Common myeloid progenitor, CD34-positive (primary cell): ENCODE results near the gene CACNB1.

ENCODE experiments used
- CTCF ChIA-PET: fragments of 350-600 bp; sonication (Branson Sonifier 250); formaldehyde crosslinking; loops from one replicate; lab custom pipeline; 2021; ENCODE audit warnings: antibody characterized with exemption; lab: Charles Lee
- POLR2A ChIA-PET: fragments of 350-600 bp; sonication (Branson Sonifier 250); formaldehyde crosslinking; loops from one replicate; lab custom pipeline; 2021; ENCODE audit warnings: antibody characterized with exemption; lab: Charles Lee
- DNase-seq, 3 donors: peaks; one replicate each; pipeline versions ENCODE4 v3.0.0 to v3.0.0-alpha.2; 2013
- H3K27ac ChIP-seq, 2 experiments: 1 replicate in 1 of 2; 2 replicates in 1 of 2; pipeline ENCODE4 v1.7.0; 2013; ENCODE audit warnings: inconsistent platforms in 2 of 2, low read length in 2 of 2, mild to moderate bottlenecking in 2 of 2, low read depth in 1 of 2, moderate library complexity in 1 of 2; ENCODE audit not compliant: severe bottlenecking in 2 of 2, insufficient read depth in 1 of 2, poor library complexity in 1 of 2
- H3K27me3 ChIP-seq, 5 experiments: replicated peaks in 2 of 5; 1 replicate in 3 of 5; 2 replicates in 2 of 5; pipeline versions ENCODE4 v1.6.1 to v1.7.0; 2013; ENCODE audit warnings: low read length in 4 of 5, mild to moderate bottlenecking in 2 of 5, moderate library complexity in 2 of 5, inconsistent platforms in 1 of 5; ENCODE audit not compliant: insufficient read depth in 5 of 5, control insufficient read depth in 4 of 5
- H3K36me3 ChIP-seq, 4 experiments: 1 replicate in 2 of 4; 2 replicates in 2 of 4; pipeline versions ENCODE4 v1.6.1 to v1.7.0; 2013; ENCODE audit warnings: low read length in 3 of 4, control low read depth in 1 of 4, mild to moderate bottlenecking in 1 of 4; ENCODE audit not compliant: control insufficient read depth in 4 of 4, insufficient read depth in 4 of 4
- H3K4me1 ChIP-seq, 4 experiments: 1 replicate in 3 of 4; 2 replicates in 1 of 4; pipeline versions ENCODE4 v1.6.1 to v1.7.1; 2013; ENCODE audit warnings: low read length in 3 of 4, mild to moderate bottlenecking in 3 of 4, control low read depth in 1 of 4, inconsistent platforms in 1 of 4, moderate library complexity in 1 of 4; ENCODE audit not compliant: control insufficient read depth in 4 of 4, insufficient read depth in 4 of 4; ENCODE audit errors: control extremely low read depth in 1 of 4
- H3K4me3 ChIP-seq, 7 experiments: 1 replicate in 4 of 7; 2 replicates in 3 of 7; pipeline versions ENCODE4 v1.5.1 to v1.7.0; 2013; ENCODE audit warnings: mild to moderate bottlenecking in 7 of 7, low read length in 6 of 7, moderate library complexity in 6 of 7, inconsistent platforms in 2 of 7, low read depth in 2 of 7, control low read depth in 1 of 7; ENCODE audit not compliant: insufficient read depth in 4 of 7, control insufficient read depth in 1 of 7; ENCODE audit errors: extremely low read depth in 1 of 7
- H3K9me3 ChIP-seq, 5 experiments: 1 replicate in 4 of 5; 2 replicates in 1 of 5; pipeline versions ENCODE4 v1.6.1 to v1.7.1; 2013; ENCODE audit warnings: low read length in 4 of 5, mild to moderate bottlenecking in 2 of 5, inconsistent platforms in 1 of 5, low read depth in 1 of 5, moderate library complexity in 1 of 5; ENCODE audit not compliant: control insufficient read depth in 4 of 5, insufficient read depth in 2 of 5; ENCODE audit errors: control extremely low read depth in 1 of 5
- WGBS: methylation state at CpG from one replicate; pipeline ENCODE4 v1.1.5; 2013; ENCODE audit not compliant: insufficient coverage; 5-methylcytosine and 5-hydroxymethylcytosine counted together

Gene CACNB1

GRCh38 chr17:39212195-39212810 lies 14.8 kb upstream of the CACNB1 start:
- Histone ChIP-seq H3K9me3 (no peaks in the 10 kb centered on the region), H3K27ac (no peak overlapping the region), H3K36me3 (no peaks in the 10 kb centered on the region), H3K4me3 (no peak overlapping the region), H3K4me1 (peaks cover 0 to 29% (median 24%) of the 10 kb centered on the region in 4 experiments), H3K27me3 (peaks cover 0 to 14% (median 3%) of the 10 kb centered on the region in 5 experiments)
- POLR2A ChIA-PET = interaction anchor here (1.2 kb wide), 1 partner anchor 11 kb away, joined by 3 read pairs; no protein-coding TSS in a partner anchor
- CTCF ChIA-PET = interaction anchor here (1.1 to 3.5 kb wide), 4 partner anchors 11 to 32 kb away, joined by 3 to 14 read pairs (median 4); no protein-coding TSS in a partner anchor
- DNase-seq = no peak
- WGBS = 96% methylated on average over 11 of the region's 11 CpGs

GRCh38 chr17:39210093-39210434 lies 12.6 kb upstream of the CACNB1 start:
- H3K27ac ChIP-seq = no peak overlapping the region
- no peak for DNase-seq
- CTCF ChIA-PET = interaction anchor here (0.6 to 13.9 kb wide), 4 partner anchors 13 to 30 kb away, joined by 3 to 425 read pairs (median 4); partner anchors contain the start of gene STAC2
- 2% methylated on average over 19 of the region's 22 CpGs for WGBS
- peaks cover 0 to 5% (median 2%) of the 10 kb centered on the region in 5 experiments for H3K27me3 ChIP-seq
- peaks cover 0 to 2% (median 2%) of the 10 kb centered on the region in 4 experiments for H3K36me3 ChIP-seq
- H3K4me1 ChIP-seq = peaks cover 0 to 32% (median 26%) of the 10 kb centered on the region in 4 experiments
- no peaks in the 10 kb centered on the region for H3K9me3 ChIP-seq
- H3K4me3 ChIP-seq = peak overlapping the region; percentile 15 to 71 (median 53)
- POLR2A ChIA-PET = interaction anchor here (1.0 kb wide), 1 partner anchor 10 kb away, joined by 6 read pairs; the partner anchor contains the start of gene RPL19

GRCh38 chr17:39209317-39210092 lies 12.0 kb upstream of the CACNB1 start:
- no peaks in the 10 kb centered on the region for H3K9me3 ChIP-seq
- H3K4me1 ChIP-seq = peaks cover 0 to 32% (median 26%) of the 10 kb centered on the region in 4 experiments
- peak overlapping the region; percentile 15 to 71 (median 53) for H3K4me3 ChIP-seq
- H3K36me3 ChIP-seq = peaks cover 0 to 8% (median 5%) of the 10 kb centered on the region in 4 experiments
- H3K27ac ChIP-seq = no peak overlapping the region
- CTCF ChIA-PET = interaction anchor here (0.6 to 13.9 kb wide), 6 partner anchors 10 to 148 kb away, joined by 3 to 425 read pairs (median 3); partner anchors contain the start of genes RPL19 and STAC2
- WGBS = under 1% methylated on average over 32 of the region's 39 CpGs
- peaks cover 0 to 5% (median under 1%) of the 10 kb centered on the region in 5 experiments for H3K27me3 ChIP-seq
- POLR2A ChIA-PET = interaction anchor here (1.0 kb wide), 2 partner anchors 10 kb away, joined by 3 to 6 read pairs; partner anchors contain the start of gene RPL19
- peak; percentile 66 to 91 (median 85) for DNase-seq

GRCh38 chr17:39208893-39209292 lies 11.4 kb upstream of the CACNB1 start:
- peak in 1 of 3 donors; percentile 49 for DNase-seq
- POLR2A ChIA-PET = interaction anchor here (1.0 kb wide), 1 partner anchor 9 kb away, joined by 3 read pairs; the partner anchor contains the start of gene RPL19
- Histone ChIP-seq H3K27ac (no peak overlapping the region), H3K9me3 (no peaks in the 10 kb centered on the region), H3K27me3 (peaks cover 0 to 5% (median 0%) of the 10 kb centered on the region in 5 experiments), H3K4me1 (peaks cover 0 to 32% (median 26%) of the 10 kb centered on the region in 4 experiments), H3K36me3 (peaks cover 5 to 14% (median 11%) of the 10 kb centered on the region in 4 experiments), H3K4me3 (no peak overlapping the region)
- WGBS = 82% methylated on average over 6 of the region's 8 CpGs
- CTCF ChIA-PET = interaction anchor here (0.6 to 13.9 kb wide), 6 partner anchors 9 to 321 kb away, joined by 3 to 425 read pairs (median 4); partner anchors contain the start of gene RPL19

- H3K4me1 ChIP-seq = peaks cover 0 to 32% (median 26%) of the 10 kb centered on the region in 4 experiments
- H3K36me3 ChIP-seq = peaks cover 12 to 21% (median 18%) of the 10 kb centered on the region in 4 experiments
- CTCF ChIA-PET = interaction anchor here (0.6 to 13.9 kb wide), 3 partner anchors 32 to 320 kb away, joined by 4 to 425 read pairs (median 5); no protein-coding TSS in a partner anchor
- H3K27me3 ChIP-seq = peaks cover 0 to 5% (median 0%) of the 10 kb centered on the region in 5 experiments
- POLR2A ChIA-PET = interaction anchor here (1.0 to 1.6 kb wide), 2 partner anchors 9 to 36 kb away, joined by 3 to 8 read pairs; partner anchors contain the start of gene RPL19
- H3K27ac ChIP-seq = no peak overlapping the region
- H3K4me3 ChIP-seq = no peak overlapping the region
- 63% methylated on average over 5 of the region's 7 CpGs for WGBS
- no peak for DNase-seq
- H3K9me3 ChIP-seq = no peaks in the 10 kb centered on the region
These were observed 10.7 kb upstream of the CACNB1 start for GRCh38 chr17:39208136-39208535.

GRCh38 chr17:39205112-39205526 lies 7.7 kb upstream of the CACNB1 start:
- peaks cover 0 to 43% (median 37%) of the 10 kb centered on the region in 4 experiments for H3K4me1 ChIP-seq
- peaks cover 17 to 40% (median 33%) of the 10 kb centered on the region in 4 experiments for H3K36me3 ChIP-seq
- no peaks in the 10 kb centered on the region for H3K27me3 ChIP-seq
- WGBS = 95% methylated on average over 2 of the region's 3 CpGs
- no peak for DNase-seq
- ChIA-PET POLR2A (interaction anchor here (0.6 kb wide), 2 partner anchors 26 to 33 kb away, joined by 3 read pairs; no protein-coding TSS in a partner anchor), CTCF (interaction anchor here (0.9 to 13.9 kb wide), 4 partner anchors 17 to 65 kb away, joined by 3 to 425 read pairs (median 8); no protein-coding TSS in a partner anchor)
- no peaks in the 10 kb centered on the region for H3K9me3 ChIP-seq
- H3K27ac ChIP-seq = no peak overlapping the region
- no peak overlapping the region for H3K4me3 ChIP-seq
